GM19455 (cell line): ENCODE data around the gene EMC9.

Experiments used
- ATAC-seq: cut with Tn5 transposase; IDR thresholded peaks from one replicate; pipeline ENCODE4 v1.9.1; 2021; ENCODE audit not compliant: unreplicated experiment

EMC9 gene

DNA sequence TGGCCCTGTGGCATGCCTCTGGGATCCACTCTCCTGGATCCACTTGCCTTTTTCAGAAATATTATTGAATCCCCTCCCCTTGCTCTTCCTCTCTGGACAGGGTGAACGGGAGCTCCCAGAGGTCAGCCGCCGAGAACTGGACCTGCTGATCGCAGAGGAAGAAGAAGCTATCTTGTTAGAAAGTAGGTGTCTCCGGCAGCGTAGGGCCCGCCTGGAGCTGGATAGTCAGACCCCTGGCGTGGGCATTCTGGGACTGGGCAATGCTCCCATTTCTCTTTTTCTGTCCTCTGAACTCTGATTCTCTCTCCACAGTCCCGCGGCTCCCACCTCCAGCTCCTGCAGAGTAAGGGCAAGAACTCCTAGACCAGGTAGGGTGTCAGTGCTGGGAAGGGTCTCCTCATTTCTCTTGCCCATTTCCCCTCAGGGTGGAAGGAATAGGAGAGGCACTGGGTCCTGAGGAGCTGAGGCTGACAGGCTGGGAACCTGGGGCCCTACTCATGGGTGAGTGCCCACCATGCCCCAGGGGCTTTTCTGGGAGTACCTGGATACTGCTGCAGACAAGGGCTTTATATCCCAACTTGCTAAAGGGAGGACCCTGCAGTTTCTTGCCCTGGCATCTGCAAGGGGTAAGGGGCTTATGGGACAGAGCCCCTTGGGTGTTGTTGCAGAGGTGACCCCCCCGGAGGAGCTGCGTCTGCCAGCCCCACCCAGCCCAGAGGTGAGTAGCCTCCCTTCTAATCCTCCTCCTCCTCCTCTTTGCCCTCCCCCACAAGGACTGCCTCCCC, 35.8 kb upstream of the EMC9 start:
- ATAC-seq: no peak

DNA sequence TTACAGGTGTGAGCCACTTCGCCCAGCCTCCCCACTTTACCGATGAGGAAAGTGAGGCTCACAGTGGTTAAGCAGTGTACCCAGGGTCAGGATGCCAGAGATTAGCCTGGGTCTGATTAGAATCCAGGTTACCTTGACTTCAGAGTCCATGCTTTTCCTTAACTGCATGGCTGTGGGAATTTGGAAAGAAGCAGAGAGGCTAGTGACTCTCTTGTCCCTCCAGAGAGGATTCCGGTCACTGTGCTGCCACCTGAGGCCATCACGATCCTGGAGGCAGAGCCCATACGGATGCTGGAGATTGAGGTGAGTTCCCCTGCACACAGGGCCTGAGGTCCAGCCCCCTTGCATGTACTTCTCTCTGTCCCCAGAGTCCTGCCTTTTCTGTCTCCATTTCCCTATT, 35.2 kb upstream of the EMC9 start:
- ATAC-seq: no peak

DNA sequence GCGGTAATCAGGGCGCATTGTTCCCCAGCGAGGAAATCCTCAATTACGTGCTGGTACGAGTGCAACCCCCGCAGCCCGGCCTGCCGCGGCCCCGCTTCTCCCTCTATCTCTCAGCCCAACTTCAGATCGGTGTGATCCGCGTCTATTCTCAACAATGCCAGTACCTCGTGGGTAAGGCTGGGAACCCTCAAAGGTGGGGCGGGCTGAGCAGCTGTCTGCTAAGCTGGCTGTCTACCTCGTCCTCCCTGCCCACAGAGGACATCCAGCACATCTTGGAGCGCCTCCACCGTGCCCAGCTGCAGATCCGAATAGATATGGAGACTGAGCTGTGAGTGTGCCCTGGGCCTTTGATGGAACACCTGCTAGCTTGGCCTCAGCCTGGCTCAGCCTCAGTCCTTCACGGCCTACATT, 31.5 kb upstream of the EMC9 start:
- ATAC-seq: no peak

DNA sequence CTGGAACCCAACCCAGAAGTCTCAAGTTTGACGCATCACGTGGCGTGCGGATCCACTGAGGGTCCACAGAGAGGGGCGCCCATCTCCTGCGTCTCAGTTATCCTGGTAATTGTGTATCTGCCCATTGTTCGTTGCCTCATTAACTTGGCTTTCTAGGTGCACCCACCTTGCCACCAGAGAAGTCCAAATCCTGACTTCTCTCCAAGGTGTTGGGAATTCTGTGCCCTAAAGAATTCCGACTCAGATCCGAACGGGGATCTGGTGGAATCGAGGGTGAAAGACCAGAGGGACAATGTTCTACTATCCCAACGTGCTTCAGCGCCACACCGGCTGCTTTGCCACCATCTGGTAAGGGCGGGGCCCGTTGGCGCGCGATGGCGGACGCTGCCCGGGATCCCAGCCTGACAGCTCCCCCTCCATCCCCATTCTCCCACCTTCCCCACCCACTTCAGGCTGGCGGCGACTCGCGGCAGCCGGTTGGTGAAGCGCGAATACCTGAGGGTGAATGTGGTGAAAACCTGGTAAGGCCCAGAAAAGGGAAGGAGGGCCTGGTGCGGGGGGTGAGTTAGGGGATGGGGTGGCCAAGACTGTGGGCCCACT, 31.0 kb upstream of the EMC9 start:
- ATAC-seq: no peak

- ATAC-seq: peak; percentile 83
Measured at GRCh38 chr14:24171422-24172260, 30.2 kb upstream of the EMC9 start, which contains the start of gene REC8. REC8 (plus strand) TSS chr14:24172080; CDS start chr14:24172553, 473 bp downstream.

DNA sequence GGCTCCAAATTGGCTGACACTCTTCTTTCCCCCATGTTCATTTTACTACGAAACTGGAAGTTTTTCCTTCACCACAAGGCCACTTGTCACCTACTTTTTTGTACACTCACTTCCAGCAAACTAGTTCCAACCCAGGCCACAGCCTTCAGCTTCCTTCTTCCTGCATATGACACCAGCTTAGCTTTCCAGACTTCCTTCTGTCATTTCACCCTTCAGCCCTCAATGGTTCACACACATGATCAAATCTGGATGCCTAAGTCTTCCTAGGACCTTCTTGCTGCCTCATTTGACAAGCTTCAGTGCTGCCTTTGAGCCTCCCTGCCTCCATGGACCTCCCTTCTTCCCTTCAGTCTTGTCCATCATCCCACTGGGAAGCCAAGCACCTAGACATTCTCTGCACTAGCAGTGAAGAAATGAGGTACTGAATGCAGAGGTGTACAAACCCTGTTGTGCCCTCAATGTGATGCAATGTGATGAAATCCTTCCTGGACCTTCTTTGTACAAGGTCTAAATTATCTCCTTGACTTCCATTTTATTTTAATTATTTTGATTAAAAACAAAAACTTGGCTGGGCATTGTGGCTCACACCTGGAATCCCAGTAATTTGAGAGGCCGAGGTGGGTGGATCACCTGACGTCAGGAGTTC, 26.2 kb upstream of the EMC9 start:
- ATAC-seq: no peak

DNA sequence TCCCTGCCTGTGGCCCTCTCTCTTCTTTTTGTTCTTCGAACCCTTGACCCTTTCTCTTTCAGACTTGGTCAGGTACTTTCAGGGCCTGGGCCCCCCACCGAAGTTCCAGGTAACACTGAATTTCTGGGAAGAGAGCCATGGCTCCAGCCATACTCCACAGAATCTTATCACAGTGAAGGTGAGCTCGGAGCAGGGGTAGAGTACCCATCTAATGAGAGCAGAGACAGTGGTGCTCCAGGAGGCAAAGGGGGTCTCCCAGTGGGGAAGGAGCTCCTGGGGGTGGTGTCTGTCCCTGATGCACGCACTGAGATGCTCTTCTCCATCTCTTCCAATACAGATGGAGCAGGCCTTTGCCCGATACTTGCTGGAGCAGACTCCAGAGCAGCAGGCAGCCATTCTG, 24.4 kb upstream of the EMC9 start:
- no peak for ATAC-seq

DNA sequence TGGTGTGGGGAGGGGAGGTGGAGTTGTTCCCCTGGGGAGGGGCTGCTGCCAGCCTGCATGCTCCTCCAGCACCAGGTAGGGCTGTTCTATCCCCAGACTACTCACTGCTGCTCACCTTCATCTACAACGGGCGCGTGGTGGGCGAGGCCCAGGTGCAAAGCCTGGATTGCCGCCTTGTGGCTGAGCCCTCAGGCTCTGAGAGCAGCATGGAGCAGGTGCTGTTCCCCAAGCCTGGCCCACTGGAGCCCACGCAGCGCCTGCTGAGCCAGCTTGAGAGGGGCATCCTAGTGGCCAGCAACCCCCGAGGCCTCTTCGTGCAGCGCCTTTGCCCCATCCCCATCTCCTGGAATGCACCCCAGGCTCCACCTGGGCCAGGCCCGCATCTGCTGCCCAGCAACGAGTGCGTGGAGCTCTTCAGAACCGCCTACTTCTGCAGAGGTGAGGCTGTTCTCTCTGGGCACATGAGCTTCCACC, 23.2 kb upstream of the EMC9 start:
- no peak for ATAC-seq

GRCh38 chr14:24162093-24162492, 20.7 kb upstream of the EMC9 start:
- ATAC-seq: no peak

GRCh38 chr14:24160850-24161804, 19.7 kb upstream of the EMC9 start, which contains the start of gene IRF9:
IRF9 (plus strand) TSS chr14:24161265; CDS start chr14:24162145, 880 bp downstream.
- peak; percentile 86 for ATAC-seq

DNA sequence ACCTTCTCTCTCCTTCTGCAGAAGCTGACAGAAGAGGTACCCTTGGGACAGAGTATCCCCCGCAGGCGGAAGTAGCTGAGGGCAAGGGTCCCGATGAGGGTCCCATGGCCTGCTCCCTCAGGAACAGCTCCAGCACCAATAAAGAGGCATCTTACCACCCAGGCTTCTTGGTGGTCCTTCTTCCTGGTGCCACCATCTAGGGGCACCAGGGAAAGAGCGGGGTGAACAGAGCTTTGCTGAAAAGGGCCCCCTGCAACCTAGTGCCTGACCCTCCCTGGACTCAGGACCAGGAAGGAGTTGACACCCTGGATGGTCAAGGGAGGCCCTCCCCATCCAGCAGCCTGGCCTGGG, 19.1 kb upstream of the EMC9 start:
- ATAC-seq: no peak

DNA sequence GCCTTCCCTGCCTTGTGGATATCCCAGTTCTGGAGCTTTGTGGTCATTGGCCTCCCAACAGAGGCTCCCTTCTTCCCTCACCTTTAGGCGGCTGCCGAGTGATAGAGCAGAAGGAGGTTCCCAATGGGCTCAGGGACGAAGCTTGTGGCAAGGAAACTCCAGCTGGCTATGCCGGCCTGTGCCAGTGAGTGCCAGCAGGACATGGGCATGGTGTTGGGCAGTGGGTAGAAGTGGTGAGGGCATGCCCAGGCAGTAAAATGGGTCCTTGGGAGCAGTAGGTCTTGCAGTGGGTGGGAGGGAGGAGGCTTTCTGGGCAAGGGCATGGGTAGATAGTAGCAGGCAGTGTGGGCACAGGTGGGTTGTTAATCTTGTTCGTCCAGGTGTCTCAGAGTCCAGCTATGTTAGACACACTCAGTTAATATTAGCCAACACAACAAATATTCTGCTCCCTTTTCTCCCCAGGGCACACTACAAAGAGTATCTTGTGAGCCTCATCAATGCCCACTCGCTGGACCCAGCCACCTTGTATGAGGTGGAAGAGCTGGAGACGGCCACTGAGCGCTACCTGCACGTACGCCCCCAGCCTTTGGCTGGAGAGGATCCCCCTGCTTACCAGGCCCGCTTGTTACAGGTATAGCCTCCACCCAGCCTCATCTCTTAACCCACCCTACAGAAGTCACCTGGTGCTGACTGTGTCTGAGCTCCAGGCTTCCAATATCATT, 18.5 kb upstream of the EMC9 start:
- ATAC-seq: no peak

GRCh38 chr14:24157331-24157730, 15.9 kb upstream of the EMC9 start:
- ATAC-seq: no peak

DNA sequence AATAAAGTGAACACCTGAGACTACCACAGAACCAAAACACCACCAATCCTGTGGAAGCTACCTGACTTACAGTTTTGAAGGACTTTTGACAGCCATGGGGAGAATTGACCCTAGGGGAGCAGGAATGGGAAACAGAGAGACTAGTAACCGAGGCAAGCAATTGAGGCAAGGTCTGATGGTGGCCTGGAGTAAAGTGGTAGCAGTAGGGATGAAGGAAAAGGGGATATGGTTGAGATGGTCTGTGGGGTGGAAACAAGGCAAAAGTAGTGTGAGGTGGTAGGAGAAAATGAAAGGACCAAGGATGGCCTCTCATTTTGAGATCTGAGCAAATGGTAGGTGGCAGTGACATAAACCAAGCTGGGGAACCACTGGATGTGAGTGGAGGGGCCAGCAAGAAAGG, 15.4 kb upstream of the EMC9 start:
- no peak for ATAC-seq

GRCh38 chr14:24155100-24155499, 13.7 kb upstream of the EMC9 start:
- no peak for ATAC-seq

GRCh38 chr14:24151404-24152080, 10.2 kb upstream of the EMC9 start:
- no peak for ATAC-seq

DNA sequence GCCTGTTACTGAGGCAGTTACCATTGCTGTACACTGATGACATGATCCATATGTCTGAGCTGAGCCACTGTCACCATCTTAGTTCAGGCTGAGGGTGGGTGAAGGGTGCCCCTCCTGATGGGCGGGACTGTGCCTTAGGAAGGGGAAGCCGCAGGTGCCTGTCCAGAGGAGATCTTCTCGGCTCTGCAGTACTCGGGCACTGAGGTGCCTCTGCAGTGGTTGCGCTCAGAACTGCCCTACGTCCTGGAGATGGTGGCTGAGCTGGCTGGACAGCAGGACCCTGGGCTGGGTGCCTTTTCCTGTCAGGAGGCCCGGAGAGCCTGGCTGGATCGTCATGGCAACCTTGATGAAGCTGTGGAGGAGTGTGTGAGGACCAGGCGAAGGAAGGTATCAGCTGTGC, 9.6 kb upstream of the EMC9 start:
- no peak for ATAC-seq

- ATAC-seq: no peak
Measured at GRCh38 chr14:24150567-24150966, 9.2 kb upstream of the EMC9 start.

GRCh38 chr14:24150061-24150460, 8.7 kb upstream of the EMC9 start:
- no peak for ATAC-seq
